ENCODE measurements around the gene TEN1. TPM values are rescaled to one million over a fixed set of nuclear protein-coding genes. Genes with fewer than 3 reads are reported as not detected.

TEN1 gene
- total and polyA plus RNA-seq, 10 donors, result 6.0 to 38.7 (median 17.0) TPM

- Histone ChIP-seq H3K9me3 (no peaks in the 10 kb centered on the region), H3K27ac (peak overlapping the region in 5 of 8 donors; percentile 97 to 99 (median 98)), H3K4me1 (peaks cover 21 to 79% (median 43%) of the 10 kb centered on the region in 6 donors), H3K4me3 (no peak overlapping the region), H3K36me3 (peaks cover 0 to 19% (median 0%) of the 10 kb centered on the region in 6 donors), H3K27me3 (replicated peaks in 1 of 7) (no peaks in the 10 kb centered on the region)
- TF ChIP-seq POLR2AphosphoS5 (IDR thresholded peaks at IDR 0.05) (no peak), POLR2A (IDR thresholded peaks at IDR 0.05) (no peak), CTCF (IDR thresholded peaks at IDR 0.05 in 8 of 11, conservative IDR thresholded peaks at IDR 0.05 in 3 of 11) (no peak)
- intact Hi-C loops (cut with DNase I; ENCODE audit: low total_unique reads), result no loop called here
- WGBS, 5 donors, result 85 to 94% (median 87%) methylated on average over 7 of the region's 7 CpGs
- DNase-seq, result no peak
Observed at GRCh38 chr17:75981019-75981615, 2.1 kb downstream of the TEN1 start.

- peak overlapping the region in 4 of 8 donors; percentile 27 to 99 (median 66) for H3K27ac ChIP-seq
- TF ChIP-seq CTCF (IDR thresholded peaks at IDR 0.05 in 8 of 11, conservative IDR thresholded peaks at IDR 0.05 in 3 of 11) (no peak), POLR2A (IDR thresholded peaks at IDR 0.05) (no peak), POLR2AphosphoS5 (IDR thresholded peaks at IDR 0.05) (no peak)
- H3K27me3 ChIP-seq (replicated peaks in 1 of 7), result no peaks in the 10 kb centered on the region
- intact Hi-C loops (cut with DNase I; ENCODE audit: low total_unique reads), result no loop called here
- H3K4me1 ChIP-seq, result peaks cover 10 to 54% (median 20%) of the 10 kb centered on the region in 6 donors
- H3K36me3 ChIP-seq, result peaks cover 0 to 24% (median 0%) of the 10 kb centered on the region in 6 donors
- H3K9me3 ChIP-seq, result no peaks in the 10 kb centered on the region
- H3K4me3 ChIP-seq, result no peak overlapping the region
- 67 to 87% (median 74%) methylated on average over 6 of the region's 6 CpGs for WGBS, 5 donors
- no peak for DNase-seq
Observed at GRCh38 chr17:75983501-75984181, 4.6 kb downstream of the TEN1 start.

- DNase-seq, result no peak
- H3K36me3 ChIP-seq, result peaks cover 0 to 45% (median 0%) of the 10 kb centered on the region in 6 donors
- H3K27me3 ChIP-seq (replicated peaks in 1 of 7), result no peaks in the 10 kb centered on the region
- WGBS, 5 donors, result 91 to 98% (median 98%) methylated on average over 4 of the region's 4 CpGs
- H3K4me3 ChIP-seq, result no peak overlapping the region
- H3K27ac ChIP-seq, result no peak overlapping the region
- TF ChIP-seq POLR2A (IDR thresholded peaks at IDR 0.05) (no peak), CTCF (IDR thresholded peaks at IDR 0.05 in 8 of 11, conservative IDR thresholded peaks at IDR 0.05 in 3 of 11) (no peak), POLR2AphosphoS5 (IDR thresholded peaks at IDR 0.05) (no peak)
- intact Hi-C loops (cut with DNase I; ENCODE audit: low total_unique reads), result no loop called here
- H3K9me3 ChIP-seq, result no peaks in the 10 kb centered on the region
- H3K4me1 ChIP-seq, result peaks cover 3 to 41% (median 9%) of the 10 kb centered on the region in 6 donors
Observed at GRCh38 chr17:75985986-75986385, 6.9 kb downstream of the TEN1 start.

- WGBS, 5 donors, result 75 to 93% (median 85%) methylated on average over 4 of the region's 4 CpGs
- Histone ChIP-seq H3K27ac (no peak overlapping the region), H3K27me3 (replicated peaks in 1 of 7) (no peaks in the 10 kb centered on the region), H3K4me1 (peaks cover 0 to 38% (median 5%) of the 10 kb centered on the region in 6 donors), H3K9me3 (no peaks in the 10 kb centered on the region), H3K36me3 (peaks cover 0 to 55% (median 6%) of the 10 kb centered on the region in 6 donors), H3K4me3 (no peak overlapping the region)
- intact Hi-C loops (cut with DNase I; ENCODE audit: low total_unique reads), result no loop called here
- no peak for DNase-seq
- no peak for TF ChIP-seq POLR2A (IDR thresholded peaks at IDR 0.05)
- TF ChIP-seq CTCF (IDR thresholded peaks at IDR 0.05 in 8 of 11, conservative IDR thresholded peaks at IDR 0.05 in 3 of 11), result no peak
- TF ChIP-seq POLR2AphosphoS5 (IDR thresholded peaks at IDR 0.05), result no peak
Observed at GRCh38 chr17:75987041-75987440, 8.0 kb downstream of the TEN1 start.
